ENCODE data around the gene OR6A2. TPM values are rescaled to one million over a fixed set of nuclear protein-coding genes. Genes with fewer than 3 reads are reported as not detected.

OR6A2 gene
- total and polyA plus RNA-seq, 9 of the 15 experiments (the other 6 are each of a cell fraction or from before 2014, with no cell fraction given), result 0.04 to 0.69 (median 0.35) TPM; not detected in 2

- CTCF ChIA-PET (ENCODE audit: low intra/inter-chr PET ratio), result no interaction called here
- in situ Hi-C loops (cut with MboI), result no loop called here
- no peak overlapping the region for H3K27ac ChIP-seq (ENCODE audit: extremely low read depth, low read depth, low read length)
- WGBS (ENCODE audit: insufficient coverage, low coverage, missing lambda C conversion rate), result 9% methylated on average over 4 of the region's 4 CpGs
- no TSS peak for BruUV-seq (replicated peaks)
- no peaks in the 10 kb centered on the region for H3K9me1 ChIP-seq (ENCODE audit: control insufficient read depth, insufficient read depth, low read length)
- FAIRE-seq (no peak), ATAC-seq (no peak), DNase-seq (ENCODE audit: extremely low read depth in 1 of 4, low spot score in 3 of 4) (no peak)
- H3K4me3 ChIP-seq, result no peak overlapping the region
- H4K20me1 ChIP-seq (replicated peaks; ENCODE audit: control insufficient read depth, insufficient read depth, low read length), result no peaks in the 10 kb centered on the region
- H3K4me2 ChIP-seq (ENCODE audit: insufficient read depth, low read length), result no peak overlapping the region
- H3K4me1 ChIP-seq (replicated peaks in 1 of 2; ENCODE audit: control insufficient read depth in 2 of 2, insufficient read depth in 2 of 2, low read length in 2 of 2), result no peaks in the 10 kb centered on the region
- H3K79me2 ChIP-seq (ENCODE audit: control insufficient read depth, insufficient read depth, low read length), result no peaks in the 10 kb centered on the region
- H3K36me3 ChIP-seq (ENCODE audit: control insufficient read depth, insufficient read depth, low read length), result no peaks in the 10 kb centered on the region
- intact Hi-C loops (cut with micrococcal nuclease), result no loop called here
- no peaks in the 10 kb centered on the region; a peak in 1 of 5 replicates for H3K27me3 ChIP-seq (ENCODE audit: control insufficient read depth in 2 of 2, insufficient read depth in 2 of 2, low read length in 2 of 2)
- no peaks in the 10 kb centered on the region for H3K9me3 ChIP-seq (replicated peaks; ENCODE audit: control insufficient read depth, insufficient read depth, low read depth, low read length)
- no peak overlapping the region for H3K9ac ChIP-seq (ENCODE audit: insufficient read depth in 1 of 2, low read depth in 2 of 2, low read length in 2 of 2)
- no peak overlapping the region for H2AFZ ChIP-seq (ENCODE audit: low read depth, low read length)
- TF ChIP-seq CEBPB (tag; IDR thresholded peaks at IDR 0.05) (0 out of 2 replicates have a peak, but pooled peaks have one; percentile 8), CHD1 (IDR thresholded peaks at IDR 0.05; ENCODE audit: low read length) (no peak)
- POLR2A ChIA-PET, result no interaction called here
Measured at GRCh38 chr11:6794639-6795038, 4.8 kb downstream of the OR6A2 start.

- FAIRE-seq (no peak), DNase-seq (ENCODE audit: extremely low read depth in 1 of 4, low spot score in 3 of 4) (no peak), ATAC-seq (no peak)
- Histone ChIP-seq H3K27ac (ENCODE audit: extremely low read depth, low read depth, low read length) (no peak overlapping the region), H3K9ac (ENCODE audit: insufficient read depth in 1 of 2, low read depth in 2 of 2, low read length in 2 of 2) (no peak overlapping the region), H3K36me3 (ENCODE audit: control insufficient read depth, insufficient read depth, low read length) (no peaks in the 10 kb centered on the region), H3K9me3 (replicated peaks; ENCODE audit: control insufficient read depth, insufficient read depth, low read depth, low read length) (no peaks in the 10 kb centered on the region), H4K20me1 (replicated peaks; ENCODE audit: control insufficient read depth, insufficient read depth, low read length) (no peaks in the 10 kb centered on the region), H3K4me2 (ENCODE audit: insufficient read depth, low read length) (no peak overlapping the region), H3K79me2 (ENCODE audit: control insufficient read depth, insufficient read depth, low read length) (no peaks in the 10 kb centered on the region), H3K4me1 (replicated peaks in 1 of 2; ENCODE audit: control insufficient read depth in 2 of 2, insufficient read depth in 2 of 2, low read length in 2 of 2) (no peaks in the 10 kb centered on the region), H2AFZ (ENCODE audit: low read depth, low read length) (no peak overlapping the region), H3K4me3 (no peak overlapping the region), H3K27me3 (ENCODE audit: control insufficient read depth in 2 of 2, insufficient read depth in 2 of 2, low read length in 2 of 2) (no peaks in the 10 kb centered on the region; a peak in 2 of 5 replicates), H3K9me1 (ENCODE audit: control insufficient read depth, insufficient read depth, low read length) (no peaks in the 10 kb centered on the region)
- ChIA-PET POLR2A (interaction anchor here (0.7 kb wide), 1 partner anchor 265 kb away, joined by 3 read pairs; no protein-coding TSS in a partner anchor), CTCF (ENCODE audit: low intra/inter-chr PET ratio) (no interaction called here)
- in situ Hi-C loops (cut with MboI) (no loop called here), intact Hi-C loops (cut with micrococcal nuclease) (no loop called here)
- WGBS (ENCODE audit: insufficient coverage, low coverage, missing lambda C conversion rate), result 16% methylated on average over 2 of the region's 2 CpGs
- TF ChIP-seq THRA (IDR thresholded peaks at IDR 0.05) (no peak), HMBOX1 (IDR thresholded peaks at IDR 0.05) (no peak)
- BruUV-seq (replicated peaks), result no TSS peak
Measured at GRCh38 chr11:6790546-6790945, 8.9 kb downstream of the OR6A2 start.
